PC-3 (cell line): ENCODE results near the gene ATG2A.

Source experiments
- EZH2 ChIP-seq: fragments of 300-600 bp; sonication (generic); IDR thresholded peaks from one replicate; pipeline ENCODE4 v1.6.1; 2017; ENCODE audit warnings: antibody characterized with exemption, mild to moderate bottlenecking, low read length; ENCODE audit not compliant: unreplicated experiment
- TF ChIP-seq, protein P1 (sequence below): fragments of 300-600 bp; sonication (generic); conservative IDR thresholded peaks from 2 replicates; pipeline ENCODE4 v1.5.1; 2017; ENCODE audit warnings: antibody characterized with exemption, low read depth, mild to moderate bottlenecking, low read length

DNA sequence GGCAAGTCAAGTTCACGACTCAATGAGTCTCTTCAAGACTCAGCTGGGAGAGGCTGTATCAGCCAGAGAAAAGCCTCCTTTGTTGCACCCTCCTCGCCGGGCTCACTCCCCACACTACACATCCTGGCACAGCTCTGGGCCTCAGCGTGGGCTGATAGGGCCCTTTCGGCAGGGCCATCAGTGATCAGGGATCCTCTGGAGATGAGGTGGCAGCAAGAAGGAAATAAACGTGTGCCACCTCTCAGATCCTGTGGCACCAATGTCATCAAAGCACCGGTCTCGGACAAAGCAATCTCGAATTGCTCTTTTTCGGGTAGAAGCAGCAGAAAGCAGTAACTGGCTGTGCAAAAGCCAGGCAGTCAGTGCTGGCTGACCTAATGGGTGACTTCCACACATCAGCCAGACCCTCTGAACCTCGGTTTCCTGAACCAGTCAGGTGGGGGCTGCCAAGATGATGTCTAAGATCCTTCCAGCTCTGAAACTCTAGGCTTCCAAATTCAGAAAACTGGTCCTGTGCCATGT lies 40.7 kb downstream of the ATG2A start:
- TF ChIP-seq, protein P1, sequence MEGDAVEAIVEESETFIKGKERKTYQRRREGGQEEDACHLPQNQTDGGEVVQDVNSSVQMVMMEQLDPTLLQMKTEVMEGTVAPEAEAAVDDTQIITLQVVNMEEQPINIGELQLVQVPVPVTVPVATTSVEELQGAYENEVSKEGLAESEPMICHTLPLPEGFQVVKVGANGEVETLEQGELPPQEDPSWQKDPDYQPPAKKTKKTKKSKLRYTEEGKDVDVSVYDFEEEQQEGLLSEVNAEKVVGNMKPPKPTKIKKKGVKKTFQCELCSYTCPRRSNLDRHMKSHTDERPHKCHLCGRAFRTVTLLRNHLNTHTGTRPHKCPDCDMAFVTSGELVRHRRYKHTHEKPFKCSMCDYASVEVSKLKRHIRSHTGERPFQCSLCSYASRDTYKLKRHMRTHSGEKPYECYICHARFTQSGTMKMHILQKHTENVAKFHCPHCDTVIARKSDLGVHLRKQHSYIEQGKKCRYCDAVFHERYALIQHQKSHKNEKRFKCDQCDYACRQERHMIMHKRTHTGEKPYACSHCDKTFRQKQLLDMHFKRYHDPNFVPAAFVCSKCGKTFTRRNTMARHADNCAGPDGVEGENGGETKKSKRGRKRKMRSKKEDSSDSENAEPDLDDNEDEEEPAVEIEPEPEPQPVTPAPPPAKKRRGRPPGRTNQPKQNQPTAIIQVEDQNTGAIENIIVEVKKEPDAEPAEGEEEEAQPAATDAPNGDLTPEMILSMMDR, result no peak
- no peak for TF ChIP-seq EZH2
